ENCODE measurements around the gene CPNE6.

GRCh38 chr14:24095271-24096068 lies 24.1 kb downstream of the CPNE6 start:
- TF ChIP-seq CTCF (IDR thresholded peaks at IDR 0.05) (no peak), POLR2A (IDR thresholded peaks at IDR 0.05) (no peak), POLR2AphosphoS5 (IDR thresholded peaks at IDR 0.05) (no peak)
